Measurements from ENCODE around the gene IL25.

Gene IL25

GRCh38 chr14:23377573-23378563 is 5.3 kb downstream of the IL25 start:
- DNase-seq (ENCODE audit: insufficient read length) (no peak), FAIRE-seq (no peak)
- TF ChIP-seq TAF1 (IDR thresholded peaks at IDR 0.05; ENCODE audit: borderline replicate concordance, low read depth, low read length), result no peak
- no peak for TF ChIP-seq POLR2A (IDR thresholded peaks at IDR 0.05; ENCODE audit: low read depth, low read length)
- no peak for TF ChIP-seq POLR2AphosphoS5 (IDR thresholded peaks at IDR 0.05; ENCODE audit: low read depth, low read length)

DNA sequence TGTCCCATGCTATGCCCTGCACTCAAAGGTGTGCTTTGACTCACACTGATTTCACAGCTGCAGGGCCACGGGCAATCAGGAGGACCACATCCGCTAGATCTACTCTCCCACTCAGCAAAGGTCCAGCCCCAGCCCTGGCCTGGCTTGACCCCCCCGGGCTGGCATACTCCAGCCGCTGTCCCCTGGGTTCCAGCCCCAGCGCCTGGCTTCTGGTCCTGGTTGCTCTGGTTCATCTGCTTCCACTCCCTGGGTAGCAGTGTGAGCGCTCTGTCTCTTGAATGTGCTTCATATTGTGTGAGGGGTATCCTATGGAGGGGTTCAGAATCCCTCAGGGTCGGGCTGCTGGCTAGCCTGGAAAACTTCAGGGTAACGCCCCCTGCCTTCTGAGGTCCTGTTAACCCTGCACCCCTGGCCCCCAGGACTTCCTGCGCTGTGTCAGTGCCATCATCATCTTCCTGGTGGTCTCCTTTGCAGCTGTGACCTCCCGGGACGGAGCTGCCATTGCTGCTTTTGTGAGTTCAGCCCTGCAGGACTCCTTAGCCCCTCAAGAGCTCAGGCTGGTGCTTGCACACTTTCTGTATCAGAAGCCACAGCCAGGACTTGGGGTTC is 6.1 kb downstream of the IL25 start:
- no peak for DNase-seq (ENCODE audit: insufficient read length)
- TF ChIP-seq TAF1 (IDR thresholded peaks at IDR 0.05; ENCODE audit: borderline replicate concordance, low read depth, low read length), result no peak
- TF ChIP-seq POLR2AphosphoS5 (IDR thresholded peaks at IDR 0.05; ENCODE audit: low read depth, low read length), result no peak
- TF ChIP-seq POLR2A (IDR thresholded peaks at IDR 0.05; ENCODE audit: low read depth, low read length), result no peak
- no peak for FAIRE-seq

DNA sequence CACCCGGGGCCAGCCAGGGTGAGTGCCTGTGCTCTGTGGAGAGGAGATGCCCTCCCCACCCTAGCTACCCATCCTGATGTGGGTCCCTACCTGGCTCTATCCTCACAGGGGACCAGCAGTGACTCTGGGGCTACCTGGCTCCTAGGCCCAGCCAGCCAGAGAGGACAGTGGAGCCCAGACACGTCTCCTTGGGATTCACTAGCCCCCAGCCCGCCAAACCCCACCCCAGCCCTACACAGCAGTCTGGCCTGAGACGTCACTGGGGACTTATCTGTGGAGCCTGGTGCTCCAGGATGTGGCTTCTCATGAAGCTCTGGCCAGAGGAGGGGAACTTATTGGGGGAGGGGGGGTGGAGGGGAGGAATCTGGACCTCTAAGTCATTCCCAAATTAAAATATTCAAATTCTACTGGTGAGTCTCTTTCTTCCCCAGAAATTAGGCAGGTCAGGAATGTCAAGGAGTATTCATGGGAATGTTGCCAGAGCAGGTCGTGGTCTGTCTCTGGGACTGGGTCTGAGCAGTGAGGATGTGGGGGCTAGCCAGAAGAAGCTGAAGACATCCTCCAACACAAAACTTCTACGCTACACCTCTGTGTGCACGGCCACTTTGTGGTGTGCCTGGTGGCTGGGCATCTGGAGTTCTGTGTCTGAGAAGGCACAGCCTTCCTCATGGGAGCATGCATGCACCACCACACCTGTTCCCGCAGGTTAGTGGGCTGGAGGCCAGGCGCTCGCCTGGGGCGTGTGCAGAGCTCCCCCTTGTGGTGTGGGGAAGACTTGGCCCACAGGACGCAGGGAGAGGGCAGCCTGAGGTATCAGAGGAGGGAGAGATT is 7.0 kb downstream of the IL25 start:
- no peak for TF ChIP-seq TAF1 (IDR thresholded peaks at IDR 0.05; ENCODE audit: borderline replicate concordance, low read depth, low read length)
- TF ChIP-seq POLR2AphosphoS5 (IDR thresholded peaks at IDR 0.05; ENCODE audit: low read depth, low read length), result no peak
- TF ChIP-seq POLR2A (IDR thresholded peaks at IDR 0.05; ENCODE audit: low read depth, low read length), result no peak
- DNase-seq (ENCODE audit: insufficient read length) (peak; percentile 82), FAIRE-seq (peak; percentile 60)

DNA sequence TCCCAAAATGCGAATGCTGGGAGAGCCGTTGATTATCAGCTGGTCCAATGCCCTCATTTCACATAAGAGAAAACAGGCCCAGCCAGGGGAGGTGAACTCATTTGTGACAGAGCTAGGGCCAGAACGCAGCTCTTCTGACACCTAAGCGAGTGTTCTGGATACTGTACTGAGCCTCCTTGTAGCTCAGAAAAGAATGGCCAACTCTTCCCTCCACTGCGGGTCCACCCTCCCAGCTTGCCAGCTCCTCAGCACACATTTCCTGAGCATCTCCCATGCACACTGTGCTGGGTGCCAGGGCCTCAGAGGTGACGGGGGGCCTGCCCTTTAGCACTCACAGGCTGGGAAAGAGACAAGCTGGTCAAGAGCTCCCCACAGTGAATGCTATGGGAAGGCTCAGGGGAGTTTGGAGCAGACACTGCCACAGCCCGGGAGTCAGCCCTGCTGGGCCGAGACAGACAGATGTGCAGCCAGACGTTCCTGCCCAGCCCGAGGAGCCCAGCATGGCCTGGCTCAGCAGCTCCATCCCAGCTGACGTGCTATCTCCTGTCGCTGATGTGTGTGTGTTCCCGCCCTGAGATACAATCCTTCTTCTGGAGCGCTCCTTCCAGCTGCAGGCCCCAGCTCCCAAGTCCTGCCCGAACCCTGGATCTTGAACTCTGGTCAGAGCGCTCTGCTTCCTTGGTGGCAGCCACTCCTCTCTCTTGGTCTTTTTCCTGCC is 7.7 kb downstream of the IL25 start:
- no peak for DNase-seq (ENCODE audit: insufficient read length)
- TF ChIP-seq POLR2A (IDR thresholded peaks at IDR 0.05; ENCODE audit: low read depth, low read length) (no peak), TAF1 (IDR thresholded peaks at IDR 0.05; ENCODE audit: borderline replicate concordance, low read depth, low read length) (no peak), POLR2AphosphoS5 (IDR thresholded peaks at IDR 0.05; ENCODE audit: low read depth, low read length) (no peak)
- no peak for FAIRE-seq

DNA sequence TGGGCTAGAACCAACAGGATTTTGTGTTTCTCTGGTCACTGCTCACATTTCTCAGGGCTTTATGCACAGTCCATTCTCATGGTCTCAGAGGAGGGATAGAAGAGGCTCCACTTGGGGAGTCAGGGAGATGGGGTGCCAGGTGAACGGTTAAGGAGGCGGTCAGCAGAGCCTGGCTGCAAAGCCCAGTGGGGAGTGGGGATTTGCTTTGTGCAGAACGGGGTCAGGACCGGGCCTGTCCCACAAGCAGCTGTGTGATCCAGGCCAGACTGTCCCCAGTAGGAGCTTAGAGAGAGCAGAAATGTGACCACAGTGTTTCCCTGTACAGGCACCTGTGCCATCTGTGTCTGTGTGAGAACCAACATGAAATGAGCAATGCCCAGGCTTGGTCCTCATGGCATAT is 8.4 kb downstream of the IL25 start:
- FAIRE-seq, result no peak
- DNase-seq (ENCODE audit: insufficient read length), result no peak
- no peak for TF ChIP-seq TAF1 (IDR thresholded peaks at IDR 0.05; ENCODE audit: borderline replicate concordance, low read depth, low read length)
- no peak for TF ChIP-seq POLR2AphosphoS5 (IDR thresholded peaks at IDR 0.05; ENCODE audit: low read depth, low read length)
- TF ChIP-seq POLR2A (IDR thresholded peaks at IDR 0.05; ENCODE audit: low read depth, low read length), result no peak

DNA sequence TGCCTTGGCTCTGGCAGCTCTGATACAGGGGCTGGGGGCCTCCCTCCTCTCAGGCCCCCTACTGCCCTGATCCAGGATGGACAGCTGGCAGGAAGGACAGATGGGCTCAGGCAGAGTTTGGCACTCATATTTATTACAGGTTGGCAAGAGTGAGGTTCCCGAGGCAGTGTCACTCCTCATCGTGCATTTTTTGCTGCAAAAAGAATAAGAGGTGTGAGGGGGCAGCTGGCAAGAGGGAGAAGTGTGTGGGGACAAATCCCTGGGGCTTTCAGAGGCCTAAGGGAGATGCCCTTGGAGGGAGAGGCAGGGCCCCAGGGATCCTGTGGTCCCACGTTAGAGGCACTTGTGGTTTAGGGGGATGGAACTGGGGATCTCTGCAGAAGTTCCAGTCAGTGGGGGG is 9.3 kb downstream of the IL25 start:
- FAIRE-seq, result no peak

GRCh38 chr14:23382276-23382675 is 9.7 kb downstream of the IL25 start:
- TF ChIP-seq POLR2A (IDR thresholded peaks at IDR 0.05; ENCODE audit: low read depth, low read length), result no peak
- no peak for TF ChIP-seq POLR2AphosphoS5 (IDR thresholded peaks at IDR 0.05; ENCODE audit: low read depth, low read length)
- TF ChIP-seq TAF1 (IDR thresholded peaks at IDR 0.05; ENCODE audit: borderline replicate concordance, low read depth, low read length), result no peak
- FAIRE-seq, result no peak

More for the DNA sequence above, 9.3 kb downstream of the IL25 start:
- no peak for TF ChIP-seq POLR2AphosphoS5 (IDR thresholded peaks at IDR 0.05; ENCODE audit: low read depth, low read length)
- no peak for TF ChIP-seq TAF1 (IDR thresholded peaks at IDR 0.05; ENCODE audit: borderline replicate concordance, low read depth, low read length)
- TF ChIP-seq POLR2A (IDR thresholded peaks at IDR 0.05; ENCODE audit: low read depth, low read length), result no peak
- DNase-seq (ENCODE audit: insufficient read length), result no peak

GRCh38 chr14:23382731-23383440 is 10.3 kb downstream of the IL25 start:
- FAIRE-seq, result no peak
- no peak for DNase-seq (ENCODE audit: insufficient read length)
- TF ChIP-seq POLR2AphosphoS5 (IDR thresholded peaks at IDR 0.05; ENCODE audit: low read depth, low read length) (no peak), POLR2A (IDR thresholded peaks at IDR 0.05; ENCODE audit: low read depth, low read length) (no peak), TAF1 (IDR thresholded peaks at IDR 0.05; ENCODE audit: borderline replicate concordance, low read depth, low read length) (no peak)

More at GRCh38 chr14:23382276-23382675, 9.7 kb downstream of the IL25 start:
- no peak for DNase-seq (ENCODE audit: insufficient read length)

GRCh38 chr14:23384364-23385080 is 11.9 kb downstream of the IL25 start:
- DNase-seq (ENCODE audit: insufficient read length), result no peak
- no peak for FAIRE-seq
- no peak for TF ChIP-seq POLR2AphosphoS5 (IDR thresholded peaks at IDR 0.05; ENCODE audit: low read depth, low read length)
- TF ChIP-seq TAF1 (IDR thresholded peaks at IDR 0.05; ENCODE audit: borderline replicate concordance, low read depth, low read length), result no peak
- no peak for TF ChIP-seq POLR2A (IDR thresholded peaks at IDR 0.05; ENCODE audit: low read depth, low read length)
